Raji (cell line): ENCODE measurements around the gene ZPLD1.

Experiments
- POLR2A ChIP-seq: IDR thresholded peaks from 2 replicates; pipeline ENCODE4 v1.6.1; 2011; ENCODE audit warnings: low read depth, low read length, control low read depth; ENCODE audit not compliant: insufficient read depth

Gene ZPLD1

DNA sequence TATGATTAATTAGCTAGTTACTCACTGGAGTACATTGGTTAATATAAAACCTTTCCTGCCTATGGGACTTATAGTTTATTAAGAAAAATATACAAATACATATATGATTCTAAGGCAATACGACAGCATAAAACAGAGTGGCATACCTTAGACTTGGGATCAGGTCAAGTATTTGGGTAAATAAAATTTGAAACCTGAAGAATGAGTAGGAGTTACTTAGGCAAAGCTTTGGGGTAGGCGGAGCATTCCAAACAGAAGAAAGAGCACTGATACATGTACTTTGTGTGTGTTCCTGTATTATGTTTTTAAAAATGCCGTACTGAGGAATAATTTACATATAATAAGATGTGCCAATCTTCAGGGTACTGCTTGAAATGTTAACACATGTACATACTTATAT lies 15.1 kb downstream of the ZPLD1 start:
- no peak for TF ChIP-seq POLR2A

DNA sequence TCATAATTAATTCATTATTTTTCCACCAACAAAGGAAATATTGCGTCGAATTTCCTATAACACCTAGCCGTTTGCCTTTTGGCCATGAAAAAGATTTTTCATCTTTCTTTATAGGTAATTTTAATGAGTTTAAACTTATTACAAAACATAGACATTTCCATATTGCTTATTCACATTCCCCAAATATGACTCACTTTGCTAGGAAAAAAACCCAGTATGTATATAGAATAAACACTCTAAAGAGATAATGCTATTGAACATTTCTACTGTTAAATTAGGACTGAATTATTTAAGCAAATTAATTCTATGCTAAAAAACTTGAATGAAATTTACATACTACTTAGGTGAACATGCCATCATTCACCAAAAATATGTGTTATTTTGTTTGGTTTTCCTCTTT lies 16.2 kb downstream of the ZPLD1 start:
- no peak for TF ChIP-seq POLR2A

GRCh38 chr3:102451543-102451942 lies 16.7 kb downstream of the ZPLD1 start:
- TF ChIP-seq POLR2A = no peak

- TF ChIP-seq POLR2A = no peak
Measured at GRCh38 chr3:102454181-102454580, 19.4 kb downstream of the ZPLD1 start.

DNA sequence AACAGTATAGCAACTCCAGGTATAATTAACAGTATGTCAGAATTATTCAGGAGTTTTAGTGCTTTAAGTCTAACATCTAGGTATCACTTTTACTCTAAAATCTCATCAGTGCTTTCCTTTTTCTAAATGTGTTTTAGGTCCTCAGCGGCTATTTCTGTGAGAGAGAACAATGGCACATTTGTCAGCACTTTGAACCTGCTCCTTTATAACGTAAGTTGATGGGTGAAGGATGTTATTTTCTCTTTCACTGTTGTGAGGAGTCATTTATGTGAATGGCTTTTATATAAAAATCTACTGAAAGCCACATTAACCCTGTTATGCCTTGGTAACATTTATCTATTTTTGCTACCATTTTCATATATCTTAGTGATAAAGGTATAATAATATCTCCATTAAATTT lies 22.8 kb downstream of the ZPLD1 start:
- TF ChIP-seq POLR2A = no peak

GRCh38 chr3:102460579-102460978 lies 25.8 kb downstream of the ZPLD1 start:
- no peak for TF ChIP-seq POLR2A

DNA sequence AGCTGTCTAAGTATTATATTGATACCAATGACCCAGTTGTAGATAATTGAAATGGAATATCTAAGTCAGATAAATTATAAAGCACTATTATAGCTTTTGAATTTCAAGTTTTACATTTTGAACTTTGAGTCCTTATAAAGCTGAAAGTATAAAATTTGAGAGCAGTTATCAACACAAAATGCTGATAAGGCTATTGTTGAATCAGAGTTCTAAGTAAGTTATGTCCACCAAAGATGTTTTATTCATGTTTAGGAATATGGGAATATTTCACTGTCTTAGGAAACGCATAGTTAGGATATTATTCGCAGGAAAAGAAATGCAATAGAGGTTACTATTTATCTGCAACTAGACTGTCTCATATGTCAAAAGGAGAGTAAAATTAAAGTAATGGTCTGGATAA lies 29.4 kb downstream of the ZPLD1 start:
- no peak for TF ChIP-seq POLR2A

DNA sequence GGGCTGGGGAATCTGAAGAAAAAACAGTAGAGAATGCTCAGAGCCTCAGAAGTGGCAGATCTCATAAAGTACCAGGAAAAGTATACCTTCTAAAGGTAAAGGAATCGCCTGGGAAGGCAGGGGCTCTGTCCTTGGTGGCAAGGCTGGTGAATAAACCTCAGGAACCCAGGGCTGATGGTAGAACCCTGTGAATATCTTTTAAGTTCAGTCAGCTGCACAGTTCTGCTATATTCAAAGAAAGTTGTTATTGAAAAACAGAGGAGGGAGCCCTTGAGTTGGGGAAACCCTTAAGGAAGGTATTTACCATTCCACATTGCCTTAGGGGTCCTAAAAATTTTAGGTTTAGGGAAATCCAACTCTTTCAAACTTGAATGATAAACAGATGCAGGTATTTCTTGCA lies 31.2 kb downstream of the ZPLD1 start:
- no peak for TF ChIP-seq POLR2A

- TF ChIP-seq POLR2A = no peak
Measured at GRCh38 chr3:102470066-102470465, 35.3 kb downstream of the ZPLD1 start.

GRCh38 chr3:102471001-102471400 lies 36.2 kb downstream of the ZPLD1 start:
- TF ChIP-seq POLR2A = no peak

GRCh38 chr3:102471491-102471890 lies 36.7 kb downstream of the ZPLD1 start:
- TF ChIP-seq POLR2A = no peak

DNA sequence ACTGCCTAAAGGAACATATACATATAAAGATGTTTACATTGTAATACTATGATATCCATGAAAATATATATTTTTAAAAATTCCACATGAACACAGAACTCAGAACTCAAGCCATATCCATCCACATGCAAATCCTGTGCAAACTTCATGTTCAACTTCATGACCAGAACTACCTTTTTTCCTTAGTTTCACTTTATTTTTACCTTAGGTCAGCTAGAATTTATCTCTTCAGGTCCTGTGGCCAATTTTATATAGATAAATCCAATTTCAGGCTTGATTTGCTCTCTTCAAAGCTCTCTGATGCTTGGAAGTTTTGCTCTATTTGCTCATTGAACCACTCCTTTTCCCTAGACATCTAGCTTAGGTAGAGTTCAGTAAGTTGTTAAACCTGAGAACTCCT lies 38.8 kb downstream of the ZPLD1 start:
- TF ChIP-seq POLR2A = no peak

DNA sequence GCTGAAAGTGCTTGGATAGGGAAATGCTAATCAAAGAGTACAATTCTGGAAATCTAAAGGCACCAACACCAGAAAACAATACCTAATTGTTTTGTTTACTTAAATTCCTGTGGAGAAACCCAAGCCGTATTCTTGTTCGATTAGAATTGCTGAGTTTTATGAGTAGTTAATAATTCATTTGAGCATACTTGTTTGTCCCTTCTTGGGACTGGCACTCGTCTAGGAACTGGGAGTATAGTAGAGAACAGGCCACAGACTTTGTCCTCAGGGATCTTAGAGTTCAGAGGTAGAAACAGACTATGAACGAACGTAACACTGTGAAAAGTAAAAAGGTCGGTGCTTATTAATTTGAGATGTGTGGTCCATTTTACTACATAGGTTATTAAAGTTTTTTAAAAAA lies 39.4 kb downstream of the ZPLD1 start:
- no peak for TF ChIP-seq POLR2A

DNA sequence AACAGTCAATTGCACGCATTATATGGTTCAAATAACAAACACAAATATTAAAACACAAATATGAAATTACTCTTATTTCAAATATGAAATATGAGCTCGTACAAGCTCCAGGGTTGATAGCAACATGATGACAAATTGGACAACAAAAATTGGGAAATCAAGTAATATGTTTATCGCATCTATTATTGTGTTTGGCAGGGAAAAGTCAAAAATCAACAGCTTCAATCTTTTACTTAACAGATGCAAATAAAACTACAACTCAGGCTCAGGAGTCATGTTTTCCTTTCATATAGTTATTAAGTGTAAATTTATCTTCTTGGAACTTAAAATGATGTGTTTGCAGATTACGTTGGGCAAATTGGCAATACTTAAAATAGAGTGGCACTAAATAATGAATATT lies 41.4 kb downstream of the ZPLD1 start:
- TF ChIP-seq POLR2A = no peak

DNA sequence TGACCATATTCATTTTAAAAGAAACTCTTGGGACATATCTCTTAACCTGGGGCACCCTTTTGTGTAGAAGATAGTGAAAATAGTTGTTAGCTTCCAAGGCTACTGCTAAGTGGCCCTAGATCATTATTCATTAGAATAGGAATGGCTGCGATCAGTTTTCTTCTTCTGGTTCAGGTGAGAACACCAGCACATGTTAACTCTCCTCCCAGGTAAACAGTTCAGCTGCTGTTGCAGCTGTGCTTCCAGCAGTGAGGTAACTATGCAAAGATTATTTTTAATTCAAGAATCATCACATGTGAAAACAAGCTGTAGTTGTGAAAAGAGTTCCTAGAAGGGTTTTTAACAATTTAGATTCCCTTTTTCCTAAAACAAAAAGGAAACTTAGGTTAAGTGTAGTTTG lies 43.3 kb downstream of the ZPLD1 start:
- no peak for TF ChIP-seq POLR2A

GRCh38 chr3:102480139-102480538 lies 45.3 kb downstream of the ZPLD1 start:
- TF ChIP-seq POLR2A = no peak

DNA sequence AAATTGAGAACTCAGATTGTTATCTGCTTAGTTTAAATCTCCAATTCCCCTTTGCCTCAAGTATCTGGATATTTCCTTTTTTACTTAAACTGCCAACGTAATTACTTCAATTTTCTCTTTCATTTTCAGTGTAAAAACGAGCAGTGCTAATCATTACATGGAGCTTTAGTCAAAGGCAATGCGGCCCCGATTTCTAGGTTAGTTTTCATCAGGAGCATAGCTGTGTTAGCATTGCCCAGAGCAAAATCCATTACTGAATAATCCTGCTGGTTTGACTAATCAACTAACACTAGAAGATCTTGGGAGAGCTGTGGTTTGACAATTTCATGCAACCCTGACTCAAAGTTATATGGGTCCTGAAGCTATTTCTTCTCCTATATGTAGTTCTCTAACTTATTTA lies 46.2 kb downstream of the ZPLD1 start:
- TF ChIP-seq POLR2A = no peak

GRCh38 chr3:102483556-102483955 lies 48.7 kb downstream of the ZPLD1 start:
- TF ChIP-seq POLR2A = no peak
